ENCODE measurements around the gene LMCD1. TPM values are rescaled to one million over a fixed set of nuclear protein-coding genes. Genes with fewer than 3 reads are reported as not detected.

LMCD1 gene
- total RNA-seq, 2 experiments from 2014 or later = 3.1 to 4.9 TPM

DNA sequence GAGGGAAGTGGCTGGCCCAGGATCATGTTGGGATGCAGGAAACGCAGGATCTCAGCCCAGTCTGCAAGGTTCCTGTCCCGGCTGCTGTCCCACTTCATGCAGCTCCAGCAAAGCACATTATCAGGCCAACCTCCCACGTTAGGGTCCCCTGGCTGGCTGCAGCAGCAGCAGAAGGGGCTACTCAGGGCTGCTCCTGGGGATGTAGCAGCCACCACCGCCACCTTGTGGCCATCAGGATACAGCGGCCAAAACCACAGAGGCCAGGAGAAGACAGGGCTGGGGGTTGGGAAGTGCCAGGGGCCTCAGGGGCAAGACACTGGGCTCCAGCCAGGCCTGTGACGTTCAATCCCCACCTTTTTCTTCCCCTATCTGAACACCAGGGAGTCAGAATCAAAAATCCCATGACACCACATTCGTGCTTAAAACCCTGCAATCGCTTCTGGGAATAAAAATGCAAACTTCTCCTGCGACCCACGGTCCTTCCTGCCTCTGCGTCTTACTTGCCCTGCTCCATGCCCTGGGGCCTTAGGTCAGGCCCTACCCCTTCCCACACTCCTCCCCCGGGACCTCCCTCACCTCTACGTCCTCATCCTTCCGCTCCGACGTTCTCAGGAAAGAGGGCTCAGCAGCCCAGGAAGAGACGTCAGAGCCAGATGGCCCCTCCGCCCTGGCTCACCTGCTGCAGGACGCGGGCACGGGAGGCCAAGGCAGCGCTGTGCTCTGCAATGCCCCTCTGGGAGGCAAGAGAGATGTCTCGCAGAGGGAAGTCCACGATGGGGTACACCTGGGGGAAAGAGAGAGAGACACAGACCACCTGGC is 121.5 kb downstream of the LMCD1 start:
- Mint-ChIP-seq H3K9me3 (ENCODE audit: low read depth) (peaks cover 3% of the 10 kb centered on the region), H3K36me3 (ENCODE audit: low read depth) (no peaks in the 10 kb centered on the region), H3K4me3 (peak overlapping the region; percentile 6), H3K27ac (no peak overlapping the region), H3K4me1 (no peaks in the 10 kb centered on the region), H3K27me3 (peaks cover 12% of the 10 kb centered on the region)
- ATAC-seq = peak; percentile 86
- ChIA-PET POLR2A (no interaction called here), CTCF (interaction anchor here (1.5 to 1.7 kb wide), 2 partner anchors 181 to 189 kb away, joined by 4 read pairs; no protein-coding TSS in a partner anchor)
- intact Hi-C loops (cut with DNase I, micrococcal nuclease) = loop anchor here (1.0 to 5.0 kb wide), 3 partner anchors 180 to 301 kb away; no protein-coding TSS in a partner anchor
- DNase-seq = peak; percentile 72

DNA sequence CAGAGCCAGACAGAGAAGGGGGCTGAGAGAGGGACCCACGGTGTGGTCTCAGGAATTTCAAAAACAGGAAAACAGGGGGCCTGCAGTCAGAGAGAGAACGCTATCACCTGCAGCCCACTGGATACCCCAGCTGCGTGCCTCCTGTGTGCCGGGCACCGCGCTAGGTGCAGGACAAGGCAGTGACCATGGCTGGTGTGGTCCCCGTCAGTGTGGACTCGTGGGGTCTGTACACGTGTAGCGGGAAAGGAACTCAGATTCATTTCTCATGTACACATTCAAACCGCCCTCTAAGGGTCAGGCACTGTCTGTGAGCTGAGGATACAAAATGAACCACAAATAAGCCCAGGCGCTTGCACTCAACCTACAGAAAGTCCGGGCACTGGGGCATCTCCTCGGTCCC is 122.1 kb downstream of the LMCD1 start:
- ATAC-seq (no peak), DNase-seq (no peak)
- H3K27me3 Mint-ChIP-seq = peaks cover 12% of the 10 kb centered on the region
- peaks cover 3% of the 10 kb centered on the region for H3K9me3 Mint-ChIP-seq (ENCODE audit: low read depth)
- no peaks in the 10 kb centered on the region for H3K36me3 Mint-ChIP-seq (ENCODE audit: low read depth)
- no peak overlapping the region for H3K4me3 Mint-ChIP-seq
- ChIA-PET POLR2A (no interaction called here), CTCF (interaction anchor here (0.6 to 1.3 kb wide), 2 partner anchors 20 to 272 kb away, joined by 3 to 5 read pairs; no protein-coding TSS in a partner anchor)
- H3K4me1 Mint-ChIP-seq = no peaks in the 10 kb centered on the region
- H3K27ac Mint-ChIP-seq = no peak overlapping the region
- intact Hi-C loops (cut with DNase I, micrococcal nuclease) = loop anchor here (1.0 to 5.0 kb wide), 3 partner anchors 181 to 301 kb away; no protein-coding TSS in a partner anchor

Other genes starting within 250 kb of the LMCD1 start
- gene SSUH2, start 143.0 kb downstream of the LMCD1 start, total RNA-seq = under 1 TPM; 0.09 to 0.11 TPM
- gene CAV3, start 232.0 kb downstream of the LMCD1 start, total RNA-seq = not detected